ENCODE measurements around the gene INTS11.
A peak's percentile ranks its signal among the peaks of the same experiment; 100 is the strongest.

The INTS11 gene

DNA sequence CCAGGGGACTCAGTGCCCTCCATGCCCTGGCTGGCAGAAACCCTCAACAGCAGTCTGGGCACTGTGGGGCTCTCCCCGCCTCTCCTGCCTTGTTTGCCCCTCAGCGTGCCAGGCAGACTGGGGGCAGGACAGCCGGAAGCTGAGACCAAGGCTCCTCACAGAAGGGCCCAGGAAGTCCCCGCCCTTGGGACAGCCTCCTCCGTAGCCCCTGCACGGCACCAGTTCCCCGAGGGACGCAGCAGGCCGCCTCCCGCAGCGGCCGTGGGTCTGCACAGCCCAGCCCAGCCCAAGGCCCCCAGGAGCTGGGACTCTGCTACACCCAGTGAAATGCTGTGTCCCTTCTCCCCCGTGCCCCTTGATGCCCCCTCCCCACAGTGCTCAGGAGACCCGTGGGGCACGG, 3.8 kb upstream of the INTS11 start:
- H3K79me2 ChIP-seq (ENCODE audit: control insufficient read depth, low read length) = peaks cover 28% of the 10 kb centered on the region
- no peak overlapping the region for H3K4me2 ChIP-seq (ENCODE audit: low read length)
- no peaks in the 10 kb centered on the region for H3K9me2 ChIP-seq (replicated peaks; ENCODE audit: control insufficient read depth, low read length)
- no peaks in the 10 kb centered on the region for H3K27me3 ChIP-seq (ENCODE audit: control insufficient read depth, low read length)
- H3F3A ChIP-seq (ENCODE audit: control insufficient read depth, insufficient read depth) = no peaks in the 10 kb centered on the region
- no peak overlapping the region for H3K4me3 ChIP-seq (ENCODE audit: low read length)
- TF ChIP-seq EZH2phosphoT487 (IDR thresholded peaks at IDR 0.05; ENCODE audit: borderline replicate concordance, low read length) = no peak
- TF ChIP-seq, protein P1, sequence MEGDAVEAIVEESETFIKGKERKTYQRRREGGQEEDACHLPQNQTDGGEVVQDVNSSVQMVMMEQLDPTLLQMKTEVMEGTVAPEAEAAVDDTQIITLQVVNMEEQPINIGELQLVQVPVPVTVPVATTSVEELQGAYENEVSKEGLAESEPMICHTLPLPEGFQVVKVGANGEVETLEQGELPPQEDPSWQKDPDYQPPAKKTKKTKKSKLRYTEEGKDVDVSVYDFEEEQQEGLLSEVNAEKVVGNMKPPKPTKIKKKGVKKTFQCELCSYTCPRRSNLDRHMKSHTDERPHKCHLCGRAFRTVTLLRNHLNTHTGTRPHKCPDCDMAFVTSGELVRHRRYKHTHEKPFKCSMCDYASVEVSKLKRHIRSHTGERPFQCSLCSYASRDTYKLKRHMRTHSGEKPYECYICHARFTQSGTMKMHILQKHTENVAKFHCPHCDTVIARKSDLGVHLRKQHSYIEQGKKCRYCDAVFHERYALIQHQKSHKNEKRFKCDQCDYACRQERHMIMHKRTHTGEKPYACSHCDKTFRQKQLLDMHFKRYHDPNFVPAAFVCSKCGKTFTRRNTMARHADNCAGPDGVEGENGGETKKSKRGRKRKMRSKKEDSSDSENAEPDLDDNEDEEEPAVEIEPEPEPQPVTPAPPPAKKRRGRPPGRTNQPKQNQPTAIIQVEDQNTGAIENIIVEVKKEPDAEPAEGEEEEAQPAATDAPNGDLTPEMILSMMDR (IDR thresholded peaks at IDR 0.05; ENCODE audit: low read depth, low read length, poor library complexity, severe bottlenecking) = no peak
- peaks cover 26% of the 10 kb centered on the region for H3K4me1 ChIP-seq (ENCODE audit: control insufficient read depth, low read length)
- peaks cover 13% of the 10 kb centered on the region for H3K9me3 ChIP-seq (ENCODE audit: control insufficient read depth, insufficient read depth, low read length)
- no peak overlapping the region for H3K27ac ChIP-seq (ENCODE audit: low read depth, low read length)
- H4K20me1 ChIP-seq (ENCODE audit: control insufficient read depth, insufficient read depth, low read depth, low read length) = peaks cover 3% of the 10 kb centered on the region; the same call in 1 of the 2 replicates
- peaks cover 10% of the 10 kb centered on the region; the same call in 1 of the 2 replicates for H3K36me3 ChIP-seq (ENCODE audit: control insufficient read depth, low read length)

DNA sequence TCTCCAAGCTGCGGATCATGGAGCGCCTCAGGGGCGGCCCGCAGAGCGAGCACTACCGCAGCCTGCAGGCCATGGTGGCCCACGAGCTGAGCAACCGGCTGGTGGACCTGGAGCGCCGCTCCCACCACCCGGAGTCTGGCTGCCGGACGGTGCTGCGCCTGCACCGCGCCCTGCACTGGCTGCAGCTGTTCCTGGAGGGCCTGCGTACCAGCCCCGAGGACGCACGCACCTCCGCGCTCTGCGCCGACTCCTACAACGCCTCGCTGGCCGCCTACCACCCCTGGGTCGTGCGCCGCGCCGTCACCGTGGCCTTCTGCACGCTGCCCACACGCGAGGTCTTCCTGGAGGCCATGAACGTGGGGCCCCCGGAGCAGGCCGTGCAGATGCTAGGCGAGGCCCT, 2.8 kb upstream of the INTS11 start:
- H3K27ac ChIP-seq (ENCODE audit: low read depth, low read length) = no peak overlapping the region
- no peaks in the 10 kb centered on the region for H3K27me3 ChIP-seq (ENCODE audit: control insufficient read depth, low read length)
- H3K79me2 ChIP-seq (ENCODE audit: control insufficient read depth, low read length) = peaks cover 35% of the 10 kb centered on the region
- TF ChIP-seq, protein P1 (IDR thresholded peaks at IDR 0.05; ENCODE audit: low read depth, low read length, poor library complexity, severe bottlenecking) = no peak
- no peak for TF ChIP-seq EZH2phosphoT487 (IDR thresholded peaks at IDR 0.05; ENCODE audit: borderline replicate concordance, low read length)
- H3K4me3 ChIP-seq (ENCODE audit: low read length) = no peak overlapping the region
- peaks cover 31% of the 10 kb centered on the region for H3K4me1 ChIP-seq (ENCODE audit: control insufficient read depth, low read length)
- H3F3A ChIP-seq (ENCODE audit: control insufficient read depth, insufficient read depth) = no peaks in the 10 kb centered on the region
- peaks cover 13% of the 10 kb centered on the region for H3K9me3 ChIP-seq (ENCODE audit: control insufficient read depth, insufficient read depth, low read length)
- H3K36me3 ChIP-seq (ENCODE audit: control insufficient read depth, low read length) = peaks cover 15% of the 10 kb centered on the region; the same call in 1 of the 2 replicates
- H3K9me2 ChIP-seq (replicated peaks; ENCODE audit: control insufficient read depth, low read length) = no peaks in the 10 kb centered on the region
- H3K4me2 ChIP-seq (ENCODE audit: low read length) = no peak overlapping the region
- peaks cover 7% of the 10 kb centered on the region; the same call in 1 of the 2 replicates for H4K20me1 ChIP-seq (ENCODE audit: control insufficient read depth, insufficient read depth, low read depth, low read length)

DNA sequence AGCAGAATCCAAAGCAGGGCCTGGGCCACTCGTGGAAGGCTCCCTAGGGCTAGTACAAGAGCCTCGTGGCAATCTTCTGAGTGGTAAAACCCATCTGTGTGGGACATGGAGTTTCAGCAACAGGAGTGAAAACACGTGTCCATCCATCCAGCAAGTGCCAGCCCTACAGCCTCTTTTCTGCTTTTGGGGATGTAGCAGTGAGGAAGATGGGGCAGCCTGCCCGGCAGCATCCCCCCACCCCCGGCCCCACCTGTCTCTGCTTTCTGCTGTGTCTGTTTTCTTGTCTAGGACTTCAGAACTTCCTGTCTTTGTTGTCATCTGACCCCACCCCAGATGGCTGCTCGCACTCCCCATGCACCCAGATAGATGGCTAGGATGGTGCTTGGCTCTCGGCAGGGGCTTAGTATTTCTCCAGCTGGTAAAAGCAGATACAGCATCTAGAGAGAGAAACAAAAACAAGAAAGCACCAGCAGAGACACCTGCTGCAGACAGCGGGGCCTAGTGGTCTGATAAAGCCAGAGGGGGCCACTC, 1.7 kb upstream of the INTS11 start:
- H3K4me1 ChIP-seq (ENCODE audit: control insufficient read depth, low read length) = peaks cover 33% of the 10 kb centered on the region
- no peaks in the 10 kb centered on the region for H3F3A ChIP-seq (ENCODE audit: control insufficient read depth, insufficient read depth)
- no peaks in the 10 kb centered on the region for H3K27me3 ChIP-seq (ENCODE audit: control insufficient read depth, low read length)
- peak overlapping the region; percentile 82 for H3K4me3 ChIP-seq (ENCODE audit: low read length)
- H3K4me2 ChIP-seq (ENCODE audit: low read length) = peak overlapping the region; percentile 88
- no peak overlapping the region for H3K27ac ChIP-seq (ENCODE audit: low read depth, low read length)
- TF ChIP-seq EZH2phosphoT487 (IDR thresholded peaks at IDR 0.05; ENCODE audit: borderline replicate concordance, low read length) = no peak
- TF ChIP-seq, protein P1 (IDR thresholded peaks at IDR 0.05; ENCODE audit: low read depth, low read length, poor library complexity, severe bottlenecking) = no peak
- H4K20me1 ChIP-seq (ENCODE audit: control insufficient read depth, insufficient read depth, low read depth, low read length) = peaks cover 14% of the 10 kb centered on the region
- H3K79me2 ChIP-seq (ENCODE audit: control insufficient read depth, low read length) = peaks cover 47% of the 10 kb centered on the region
- H3K9me3 ChIP-seq (ENCODE audit: control insufficient read depth, insufficient read depth, low read length) = peaks cover 13% of the 10 kb centered on the region
- peaks cover 25% of the 10 kb centered on the region; the same call in 1 of the 2 replicates for H3K36me3 ChIP-seq (ENCODE audit: control insufficient read depth, low read length)
- H3K9me2 ChIP-seq (replicated peaks; ENCODE audit: control insufficient read depth, low read length) = no peaks in the 10 kb centered on the region
